SK-N-MC (cell line): Measurements from ENCODE around the gene PPP1R12A.

Experiments used
- EZH2 ChIP-seq: fragments of 200-600 bp; sonication (generic); IDR thresholded peaks from one replicate; pipeline ENCODE4 v1.6.1; 2017; ENCODE audit warnings: antibody characterized with exemption
- FOXP2 ChIP-seq: optimal IDR thresholded peaks from 2 replicates; pipeline ENCODE3; 2011; ENCODE audit warnings: mild to moderate bottlenecking, moderate library complexity; ENCODE audit not compliant: insufficient read depth; ENCODE audit errors: extremely low read length, control extremely low read depth

GRCh38 chr12:79895071-79895470, 39.8 kb downstream of the PPP1R12A start:
- TF ChIP-seq EZH2, result no peak
- no peak for TF ChIP-seq FOXP2
